HFFc6 (cell line): ENCODE results near the gene PRR22. TPM values are rescaled to one million over a fixed set of nuclear protein-coding genes. Genes with fewer than 3 reads are reported as not detected.

ENCODE experiments used
- DNase-seq: peaks from one replicate; pipeline ENCODE4 v3.0.0-alpha.2; 2018
- H3K27ac Mint-ChIP-seq: 2 replicates; pipeline ENCODE4 v1.8.0; 2020; ENCODE audit warnings: mild to moderate bottlenecking, mixed read lengths
- H3K27me3 Mint-ChIP-seq: 2 replicates; pipeline ENCODE4 v1.8.0; 2021; ENCODE audit warnings: mild to moderate bottlenecking, moderate library complexity, mixed read lengths; ENCODE audit not compliant: insufficient read depth
- H3K36me3 Mint-ChIP-seq: 2 replicates; pipeline ENCODE4 v1.8.0; 2021; ENCODE audit warnings: low read depth, mixed read lengths
- H3K4me1 Mint-ChIP-seq: 2 replicates; pipeline ENCODE4 v1.8.0; 2020; ENCODE audit warnings: low read depth, mixed read lengths
- H3K4me3 Mint-ChIP-seq: 2 replicates; pipeline ENCODE4 v1.8.0; 2020; ENCODE audit warnings: mild to moderate bottlenecking, moderate library complexity, mixed read lengths
- H3K9me3 Mint-ChIP-seq: 2 replicates; pipeline ENCODE4 v1.8.0; 2020; ENCODE audit warnings: mild to moderate bottlenecking, mixed read lengths
- CTCF ChIP-seq: fragments of 200-600 bp; sonication (generic); IDR thresholded peaks from 2 replicates; pipeline ENCODE4 v1.5.0; 2021; ENCODE audit warnings: antibody characterized with exemption, mild to moderate bottlenecking
- total RNA-seq, 6 experiments: library from RNA; stranded (reverse); fragmentation: NEBNext Ultra II Directional; extraction: Animal tissue kit (Norgen Biotek cat#: 25700); gene quantifications; 2 replicates in 1 of 6; 3 replicates in 5 of 6; pipeline ENCODE4 v1.2.3, GENCODE V29; 2021

Gene PRR22
- total RNA-seq, 6 experiments from 2014 or later, result 0.92 to 1.6 (median 1.4) TPM

GRCh38 chr19:5805462-5806132 lies 21.1 kb upstream of the PRR22 start:
- peaks cover 28% of the 10 kb centered on the region for H3K27me3 Mint-ChIP-seq
- DNase-seq, result peak; percentile 25
- H3K4me1 Mint-ChIP-seq, result peaks cover 12% of the 10 kb centered on the region; the same call in 1 of the 2 replicates
- no peak overlapping the region for H3K4me3 Mint-ChIP-seq
- no peak overlapping the region for H3K27ac Mint-ChIP-seq
- peak; percentile 82 for TF ChIP-seq CTCF
- no peaks in the 10 kb centered on the region for H3K36me3 Mint-ChIP-seq
- H3K9me3 Mint-ChIP-seq, result no peaks in the 10 kb centered on the region

GRCh38 chr19:5804516-5805461 lies 20.2 kb upstream of the PRR22 start, which contains the start of gene NRTN:
Gene NRTN (plus strand): TSS chr19:5805067. CDS start chr19:5824166, 19,099 bp downstream.
- H3K27ac Mint-ChIP-seq, result no peak within 1 kb of the TSS
- peak within 1 kb of the TSS; percentile 69; the same call in 1 of the 2 replicates for H3K4me3 Mint-ChIP-seq

GRCh38 chr19:5803752-5804515 lies 19.4 kb upstream of the PRR22 start:
- Mint-ChIP-seq H3K4me3 (peak overlapping the region; percentile 69), H3K27me3 (peaks cover 28% of the 10 kb centered on the region)
- DNase-seq, result peak; percentile 73

More at GRCh38 chr19:5804516-5805461, 20.2 kb upstream of the PRR22 start, which contains the start of gene NRTN:
- no peaks in the 10 kb centered on the region for H3K36me3 Mint-ChIP-seq
- TF ChIP-seq CTCF, result no peak
- DNase-seq, result no peak
- H3K27me3 Mint-ChIP-seq, result peaks cover 28% of the 10 kb centered on the region
- H3K9me3 Mint-ChIP-seq, result no peaks in the 10 kb centered on the region
- H3K4me1 Mint-ChIP-seq, result peaks cover 12% of the 10 kb centered on the region; the same call in 1 of the 2 replicates

GRCh38 chr19:5803441-5803751 lies 18.9 kb upstream of the PRR22 start:
- no peaks in the 10 kb centered on the region for H3K9me3 Mint-ChIP-seq
- TF ChIP-seq CTCF, result no peak
- no peak overlapping the region for H3K27ac Mint-ChIP-seq
- peak overlapping the region; percentile 69 for H3K4me3 Mint-ChIP-seq
- peaks cover 29% of the 10 kb centered on the region for H3K27me3 Mint-ChIP-seq
- DNase-seq, result no peak
- H3K36me3 Mint-ChIP-seq, result no peaks in the 10 kb centered on the region
- H3K4me1 Mint-ChIP-seq, result peaks cover 12% of the 10 kb centered on the region; the same call in 1 of the 2 replicates

More at GRCh38 chr19:5803752-5804515, 19.4 kb upstream of the PRR22 start:
- Mint-ChIP-seq H3K27ac (no peak overlapping the region), H3K36me3 (no peaks in the 10 kb centered on the region), H3K4me1 (peaks cover 12% of the 10 kb centered on the region; the same call in 1 of the 2 replicates), H3K9me3 (no peaks in the 10 kb centered on the region)
- TF ChIP-seq CTCF, result peak; percentile 93
